HG02840 (cell line): Measurements from ENCODE around the gene FRMD7.
"Not testable (repeated sequence)": the region's sequence is repeated elsewhere in the genome, so short reads cannot be mapped to it uniquely, and the experiment has no call there.

Experiments used
- ATAC-seq: cut with Tn5 transposase; IDR thresholded peaks from one replicate; pipeline ENCODE4 v1.9.1; 2021; ENCODE audit warnings: mild to moderate bottlenecking, moderate library complexity, moderate number of reproducible peaks; ENCODE audit not compliant: unreplicated experiment, low FRiP score

The FRMD7 gene

DNA sequence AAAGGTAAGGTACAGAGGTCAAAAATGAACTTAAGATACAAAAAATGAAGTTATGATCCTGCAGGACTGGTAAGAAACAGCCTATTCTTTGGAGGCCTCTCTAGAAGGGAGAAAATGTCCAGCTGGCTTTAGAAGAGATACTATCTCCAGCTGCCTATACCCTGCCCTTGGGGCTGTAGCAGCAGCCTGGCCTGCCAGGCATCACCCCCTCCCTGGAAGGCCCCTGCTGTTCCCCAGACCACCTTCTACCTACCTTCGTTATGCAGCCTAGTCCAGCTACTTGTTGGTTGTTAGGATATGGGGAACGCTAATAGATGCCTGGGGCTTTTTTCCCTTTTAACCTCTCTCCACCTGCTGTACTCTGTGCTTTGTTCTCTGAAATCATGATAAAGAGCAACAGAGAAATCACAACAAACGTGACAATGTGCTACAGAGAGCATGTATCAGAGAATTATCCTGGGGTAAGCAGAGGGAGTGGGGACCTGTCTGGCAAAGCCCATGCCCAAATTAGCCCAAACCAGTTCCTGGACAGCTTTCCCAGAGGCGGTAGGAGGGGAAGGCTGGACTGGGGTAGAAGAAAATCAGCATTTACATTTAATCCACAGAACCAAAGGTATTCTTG lies 34.5 kb downstream of the FRMD7 start:
- ATAC-seq = no peak

DNA sequence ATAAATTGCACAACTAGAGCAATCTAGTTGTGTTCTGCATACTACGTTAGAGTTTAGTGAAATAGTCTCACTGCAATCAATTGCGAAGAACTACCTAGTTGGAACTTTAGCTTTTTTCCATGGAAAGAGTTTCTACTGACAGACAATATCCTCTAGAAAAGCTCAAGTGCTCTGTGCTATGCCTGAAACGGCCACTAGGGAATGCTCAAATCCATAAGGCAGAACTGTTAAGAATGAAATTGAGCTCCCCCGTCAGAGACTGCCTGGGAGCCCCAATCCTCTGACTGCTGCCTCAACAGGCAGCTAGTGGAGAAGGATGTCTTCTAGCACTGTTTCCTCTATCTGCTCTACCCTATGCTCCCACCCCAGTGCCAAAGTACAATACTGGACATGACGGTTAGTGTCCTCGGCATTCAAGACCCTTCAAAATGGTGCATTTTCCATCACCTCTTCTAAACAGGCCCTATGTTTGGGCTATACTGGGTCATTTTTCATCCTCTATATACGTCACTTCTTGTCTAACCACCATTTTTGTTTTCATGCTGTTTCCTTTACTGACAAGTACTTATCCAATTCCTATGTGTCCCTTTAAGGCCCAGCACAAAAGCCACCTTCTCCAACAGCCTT lies 35.3 kb downstream of the FRMD7 start:
- ATAC-seq = no peak

DNA sequence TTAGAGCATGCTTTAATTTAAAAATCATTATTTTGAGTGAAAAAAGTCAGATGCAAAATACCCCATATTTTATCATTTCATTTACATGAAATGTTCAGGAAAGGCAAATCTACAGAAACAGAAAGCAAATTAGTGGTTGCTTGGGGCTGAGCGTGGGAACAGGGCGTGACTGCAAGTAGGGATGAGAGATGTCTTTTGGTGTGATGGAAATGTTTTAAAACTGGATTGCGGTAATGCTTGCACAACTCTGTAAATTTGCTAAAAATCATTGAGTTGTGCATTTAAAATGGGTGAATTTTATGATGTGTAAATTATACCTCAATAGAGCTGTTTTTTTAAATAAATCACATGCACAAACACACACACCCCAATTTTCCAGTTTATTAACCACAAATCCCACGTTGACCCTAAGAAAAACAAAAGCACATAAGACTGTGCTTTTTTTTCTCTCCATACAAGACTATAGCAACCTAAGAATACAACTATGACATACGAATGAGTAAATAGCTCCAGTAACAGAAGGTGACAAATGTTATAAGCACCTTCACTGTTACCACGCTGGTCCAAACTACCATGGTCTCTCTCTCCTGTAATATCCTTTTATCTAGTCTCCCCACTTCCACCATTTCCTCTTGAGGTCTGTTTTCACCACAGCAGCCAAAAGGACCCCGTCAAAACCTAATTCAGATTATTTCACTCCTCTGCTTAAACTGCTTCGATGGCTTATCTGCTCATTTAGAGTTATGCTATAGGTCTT lies 37.2 kb downstream of the FRMD7 start:
- ATAC-seq = no peak

DNA sequence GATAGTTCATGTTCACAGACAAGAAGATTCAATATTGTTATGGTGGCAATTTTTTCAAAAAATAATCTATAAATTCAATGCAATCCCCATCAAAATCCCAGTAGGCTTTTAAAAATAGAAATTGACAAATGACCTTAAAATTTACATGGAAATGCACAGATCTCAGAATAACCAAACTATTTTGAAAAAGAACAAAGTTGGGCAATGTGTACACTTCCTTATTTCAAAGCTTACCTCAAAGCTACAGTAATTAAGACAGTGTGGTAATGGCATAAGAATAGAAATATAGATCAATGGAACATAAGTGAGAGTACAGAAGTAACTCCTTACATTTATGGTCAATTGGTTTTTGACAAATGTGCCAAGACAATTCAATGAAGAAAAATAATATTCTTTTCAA lies 39.0 kb downstream of the FRMD7 start:
- no peak for ATAC-seq

DNA sequence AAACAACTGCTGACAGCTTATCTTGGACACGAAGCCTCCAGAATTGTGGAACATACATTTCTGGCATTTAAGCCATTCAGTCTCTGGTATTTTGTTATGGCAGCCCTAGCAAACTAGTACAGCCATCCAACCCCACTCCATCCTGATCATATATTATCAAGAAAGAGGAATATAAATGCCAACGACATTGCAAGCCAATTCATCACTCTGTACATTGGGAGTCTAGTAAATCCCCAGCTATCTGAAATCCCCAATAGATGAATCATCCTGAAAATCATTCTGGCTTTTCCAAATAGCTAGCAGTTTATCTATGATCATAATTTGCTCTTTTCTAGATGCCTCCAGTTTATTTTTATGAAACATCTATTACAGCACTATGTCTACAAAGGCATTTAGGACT lies 41.1 kb downstream of the FRMD7 start:
- ATAC-seq = no peak

DNA sequence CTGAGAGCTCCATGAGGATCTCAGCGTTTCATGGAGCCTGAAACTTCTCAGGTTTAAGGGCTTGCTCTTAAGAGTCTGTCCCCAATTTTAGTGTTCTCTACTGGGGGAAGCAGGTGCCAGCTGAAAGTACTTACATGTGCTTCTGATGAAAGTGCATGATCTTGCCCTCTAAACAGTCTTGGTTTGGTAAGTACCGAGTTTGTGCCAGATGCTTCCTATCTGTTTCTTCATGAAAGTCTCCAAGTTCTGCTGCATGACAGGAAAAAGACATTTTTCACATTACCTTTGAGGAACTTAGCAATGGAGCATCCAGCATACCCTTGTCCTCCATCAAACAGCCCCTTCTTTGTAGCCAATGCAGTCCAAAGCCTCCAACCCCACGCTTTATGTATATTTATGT lies 42.0 kb downstream of the FRMD7 start:
- ATAC-seq = no peak

DNA sequence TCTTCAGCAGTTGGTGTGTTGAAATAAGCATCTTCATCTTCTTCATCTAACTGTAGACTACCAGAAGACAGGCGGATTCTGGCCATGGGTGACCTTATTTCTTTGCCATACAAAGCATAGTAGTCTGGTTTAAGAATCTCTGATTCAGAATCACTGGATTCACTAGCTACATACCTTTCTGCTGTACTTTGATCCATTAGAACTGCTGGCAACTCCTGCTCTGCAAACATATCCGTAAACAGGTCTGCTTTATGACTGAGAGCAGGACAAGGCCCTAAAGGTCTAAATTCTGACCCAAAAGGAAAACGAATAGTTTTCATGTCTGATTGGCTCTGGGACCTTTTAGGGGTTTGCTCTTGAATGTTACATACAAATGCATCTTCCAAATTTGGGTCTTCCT lies 49.9 kb downstream of the FRMD7 start:
- ATAC-seq = no peak

DNA sequence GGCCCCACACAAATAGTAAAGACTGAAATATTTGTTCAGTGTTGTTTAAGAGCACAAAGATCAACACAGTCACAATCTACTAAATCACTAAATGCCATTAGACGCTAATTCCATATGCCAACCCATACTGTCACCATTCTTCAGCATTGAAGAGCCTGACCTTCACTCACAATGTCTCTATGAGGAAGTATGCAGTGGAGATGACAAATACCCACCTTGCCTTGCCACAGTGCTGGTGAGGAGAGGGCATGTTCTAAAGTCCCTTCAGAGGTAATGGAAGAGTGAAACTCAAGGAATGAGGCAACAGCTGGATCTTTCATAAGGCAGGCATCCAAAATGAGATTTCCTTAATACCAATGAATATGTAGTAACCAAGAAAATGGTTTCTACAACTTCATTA lies 50.4 kb downstream of the FRMD7 start:
- ATAC-seq = no peak

DNA sequence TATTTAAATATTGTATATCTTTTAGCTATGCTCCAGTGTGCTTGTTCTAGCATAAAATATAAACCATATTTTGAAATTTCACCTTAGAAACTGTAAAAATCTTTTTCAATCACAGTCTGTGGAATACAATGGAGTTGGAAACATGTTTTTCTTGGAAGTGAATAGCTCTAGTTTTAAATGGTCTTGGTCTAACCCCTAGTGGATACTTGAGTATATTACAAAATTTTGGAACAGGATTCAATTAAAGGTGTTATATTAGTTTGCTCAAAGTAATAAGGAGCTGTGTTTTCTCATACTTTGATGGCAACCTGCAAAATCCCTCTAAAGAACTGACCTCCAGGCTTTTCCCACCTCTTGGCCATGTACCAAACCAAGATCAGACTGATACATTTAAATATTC lies 56.6 kb downstream of the FRMD7 start:
- ATAC-seq = no peak

DNA sequence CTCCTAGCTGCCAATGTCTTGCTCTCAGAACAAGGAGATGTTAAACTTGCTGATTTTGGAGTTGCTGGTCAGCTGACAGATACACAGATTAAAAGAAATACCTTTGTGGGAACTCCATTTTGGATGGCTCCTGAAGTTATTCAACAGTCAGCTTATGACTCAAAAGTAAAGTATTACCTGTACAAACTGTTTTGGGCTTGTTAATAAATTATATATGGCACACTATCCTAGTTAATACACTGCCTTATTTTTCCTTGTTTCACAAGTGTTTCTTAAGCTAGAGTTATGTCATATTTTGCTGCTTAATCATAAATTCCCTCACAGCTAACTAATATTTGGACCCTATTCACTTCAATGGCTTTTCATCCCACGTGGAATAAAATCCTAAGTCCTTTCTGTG lies 59.4 kb downstream of the FRMD7 start:
- no peak for ATAC-seq

DNA sequence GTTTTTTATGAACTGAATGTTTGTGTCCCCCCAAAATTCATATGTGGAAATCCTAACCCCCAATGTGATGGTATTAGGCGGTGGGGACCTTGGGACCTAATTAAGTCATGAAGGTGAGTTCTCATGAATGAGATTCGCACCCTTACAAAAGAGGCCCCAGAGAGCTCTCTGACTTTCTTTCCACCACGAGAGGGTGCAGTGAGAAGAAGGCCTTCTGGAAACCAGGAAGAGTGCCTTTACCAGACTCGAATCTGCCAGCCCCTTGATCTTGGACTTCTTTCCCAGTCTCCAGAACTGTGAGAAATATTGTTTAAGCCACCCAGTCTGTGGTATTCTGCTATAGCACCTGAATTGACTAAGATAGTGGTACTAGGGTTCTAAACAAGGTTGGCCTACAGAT lies 64.0 kb downstream of the FRMD7 start:
- no peak for ATAC-seq

DNA sequence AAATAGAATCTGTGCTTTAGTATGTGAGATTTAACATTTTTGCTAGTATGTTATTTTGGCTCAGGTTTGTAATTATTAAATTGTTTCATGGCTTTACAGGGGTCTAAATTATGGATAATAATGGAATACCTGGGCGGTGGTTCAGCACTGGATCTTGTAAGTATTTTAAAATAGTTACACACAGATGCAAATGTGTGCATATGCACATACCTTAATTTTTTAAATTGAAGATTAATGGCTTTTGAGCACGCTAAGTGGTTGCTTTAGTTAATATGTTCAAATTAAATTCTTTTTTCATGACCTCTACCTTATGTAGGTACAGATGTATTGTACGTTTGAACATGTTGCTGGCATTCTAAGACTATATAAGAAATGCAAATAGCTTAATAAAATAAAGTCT lies 64.5 kb downstream of the FRMD7 start:
- no peak for ATAC-seq

DNA sequence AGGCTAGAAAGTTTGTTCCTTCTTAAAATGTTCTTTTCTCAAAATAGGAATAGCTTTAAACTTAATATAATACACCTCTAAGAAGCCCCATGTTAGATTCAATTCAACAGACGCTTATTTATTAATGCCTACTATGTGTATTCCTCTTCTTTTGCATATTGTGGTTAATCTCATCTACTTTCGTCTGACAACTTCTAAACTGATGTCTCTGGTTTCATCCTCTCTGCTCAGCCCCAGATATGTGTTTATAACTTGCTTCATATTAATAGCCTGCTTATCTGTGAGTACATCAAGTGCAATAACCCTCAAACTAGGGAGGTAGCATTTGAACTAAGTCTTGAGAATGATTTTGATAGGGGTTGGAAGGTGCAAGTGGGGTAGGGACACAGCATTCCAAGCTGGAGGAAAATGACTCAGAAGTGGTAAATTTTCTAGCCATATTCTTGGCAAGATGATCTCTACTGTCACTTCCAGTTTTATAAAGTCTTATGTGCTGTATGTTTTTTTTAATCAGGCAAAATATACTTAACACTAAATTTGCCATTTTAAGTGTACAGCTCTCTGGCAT lies 67.8 kb downstream of the FRMD7 start:
- no peak for ATAC-seq

DNA sequence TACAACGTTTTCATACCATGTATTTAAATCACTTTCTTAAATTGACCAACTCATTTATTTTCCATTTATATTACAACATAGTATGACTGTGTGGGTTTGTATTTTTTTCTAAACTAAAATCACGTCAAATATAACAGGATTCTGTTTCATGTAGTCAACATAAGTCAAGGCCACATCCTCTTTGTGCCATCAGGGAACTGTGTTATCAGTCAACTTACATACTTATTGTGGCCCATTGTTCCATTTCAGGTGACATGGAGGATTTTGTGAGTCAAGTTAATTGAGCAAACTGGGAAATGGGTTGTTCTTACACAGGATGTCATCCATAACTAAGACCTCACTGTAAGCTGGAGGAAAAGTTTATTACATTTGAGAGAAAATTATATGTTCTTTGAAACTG lies 68.8 kb downstream of the FRMD7 start:
- no peak for ATAC-seq

DNA sequence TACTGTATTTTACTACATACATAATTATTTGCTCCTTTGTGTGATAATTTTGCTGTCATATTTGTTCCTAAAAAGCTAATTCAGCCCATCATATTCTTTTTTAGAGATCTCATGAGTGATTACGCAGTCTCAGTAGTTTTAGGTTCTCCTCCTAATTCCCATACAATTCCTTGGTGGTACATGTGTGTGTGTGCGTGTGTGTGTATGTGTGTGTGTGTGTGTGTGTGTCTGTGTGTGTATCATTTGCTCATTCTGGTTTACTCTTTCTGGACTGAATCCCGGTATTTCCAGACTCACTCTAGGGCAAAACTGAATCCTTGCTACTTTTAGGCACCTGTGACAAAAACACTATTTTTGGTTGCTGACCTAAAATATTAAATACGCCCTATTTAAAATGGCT lies 69.8 kb downstream of the FRMD7 start:
- no peak for ATAC-seq

DNA sequence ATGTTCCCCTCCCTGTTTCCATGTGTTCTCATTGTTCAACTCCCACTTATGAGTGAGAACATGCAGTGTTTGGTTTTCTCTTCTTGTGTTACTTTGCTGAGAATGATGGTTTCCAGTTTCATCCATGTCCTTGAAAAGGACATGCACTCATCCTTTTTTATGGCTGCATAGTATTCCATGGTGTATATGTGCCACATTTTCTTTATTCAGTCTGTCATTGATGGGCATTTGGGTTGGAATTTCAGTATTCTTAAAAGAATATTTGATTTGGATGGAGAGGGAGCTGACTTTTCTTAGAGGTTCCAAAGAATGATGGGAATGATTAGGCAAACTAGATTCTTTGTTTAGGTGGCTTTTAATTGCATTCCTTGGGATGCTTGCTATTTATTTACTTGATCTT lies 76.0 kb downstream of the FRMD7 start:
- ATAC-seq = not testable (repeated sequence)

DNA sequence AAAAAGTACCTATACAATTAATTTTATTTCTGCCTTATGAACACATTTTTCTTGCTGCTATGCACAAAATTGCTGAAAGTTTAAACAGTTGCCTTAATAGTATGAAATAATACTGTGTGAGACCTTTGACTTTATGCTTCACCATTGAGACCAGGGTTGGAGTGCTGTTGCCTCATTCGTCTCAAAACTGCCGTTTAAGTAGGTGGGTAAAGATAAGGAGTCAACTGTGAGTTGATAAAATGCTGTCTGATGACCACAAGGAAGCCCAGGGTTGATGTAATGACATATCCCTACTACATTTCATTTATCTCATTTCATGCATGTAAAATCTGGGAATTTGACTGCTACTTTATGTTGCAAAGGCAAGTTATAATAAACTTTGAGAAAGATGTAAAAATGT lies 81.3 kb downstream of the FRMD7 start:
- ATAC-seq = no peak

DNA sequence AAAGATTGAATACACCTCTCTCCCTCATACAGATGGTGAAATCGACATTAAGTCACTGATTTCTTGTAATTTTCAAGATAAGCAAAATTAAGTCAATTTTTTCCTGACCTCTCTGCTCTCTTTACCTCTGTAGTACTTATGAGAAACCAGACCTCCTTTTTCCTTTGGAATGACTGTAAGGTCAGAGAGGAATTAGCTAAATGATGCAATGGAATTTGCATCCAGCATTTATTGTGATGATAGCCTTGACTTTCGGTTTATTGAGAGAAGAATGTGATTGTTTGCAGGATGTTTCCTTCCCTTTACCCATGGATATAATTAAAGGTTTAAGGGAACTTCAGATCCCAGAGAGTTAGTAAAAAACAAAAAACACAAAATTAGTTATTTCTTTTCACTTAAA lies 82.4 kb downstream of the FRMD7 start:
- ATAC-seq = no peak

DNA sequence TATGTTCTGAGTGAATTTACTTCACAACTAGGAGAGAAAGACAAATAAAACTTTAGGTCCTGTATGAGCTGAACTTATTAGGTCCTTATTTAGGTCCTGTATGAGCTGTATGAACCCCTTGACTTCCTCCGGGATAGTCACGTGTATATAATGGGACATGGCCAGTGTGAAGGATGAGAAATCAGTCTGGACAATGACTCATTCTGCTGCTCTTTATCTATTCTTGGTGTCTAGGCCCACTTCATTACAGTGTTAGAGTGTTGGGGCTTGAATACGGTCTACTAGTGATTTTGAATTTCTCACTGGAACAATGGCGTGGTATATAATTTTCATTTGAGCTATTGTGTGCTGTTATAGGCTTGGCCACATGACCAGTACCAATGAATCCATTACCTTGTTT lies 82.9 kb downstream of the FRMD7 start:
- ATAC-seq = no peak

DNA sequence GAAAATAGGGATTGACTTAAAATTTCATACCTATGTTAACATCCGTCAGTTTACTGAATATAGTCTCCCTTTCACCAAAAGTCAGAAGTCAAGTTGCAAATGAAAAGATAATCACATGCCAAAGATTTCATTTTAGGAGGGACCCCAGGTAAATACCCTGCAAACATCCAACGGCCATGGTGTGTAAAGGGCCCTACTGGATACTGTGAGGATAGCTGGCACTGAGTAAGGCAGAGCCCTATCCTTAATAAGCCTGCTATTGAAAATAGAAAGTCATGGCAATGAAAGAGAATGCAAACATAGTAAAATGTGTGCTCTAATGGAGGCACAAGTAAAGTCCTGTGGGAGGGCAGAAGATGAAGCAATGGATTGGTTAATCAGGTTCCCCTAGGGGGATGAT lies 83.8 kb downstream of the FRMD7 start:
- no peak for ATAC-seq

DNA sequence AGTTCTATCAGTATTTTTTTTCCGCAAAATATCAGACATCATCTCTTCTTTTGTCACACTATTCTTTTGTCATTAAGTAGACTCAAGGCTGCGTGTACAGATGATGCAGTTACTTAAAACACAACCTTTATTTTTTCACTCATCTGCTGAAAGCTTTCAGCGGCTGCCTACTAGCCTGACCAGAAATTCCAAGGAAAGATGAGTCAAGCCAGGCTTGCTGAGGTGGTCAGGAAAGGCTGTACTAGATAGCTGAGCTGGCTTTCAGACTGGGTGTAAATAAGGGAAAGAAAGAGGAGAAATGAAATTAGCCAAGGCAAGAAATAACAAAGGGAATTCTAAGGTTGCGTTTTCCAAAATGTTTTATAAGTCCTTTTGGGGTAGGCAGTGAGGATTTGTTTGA lies 86.8 kb downstream of the FRMD7 start:
- no peak for ATAC-seq

DNA sequence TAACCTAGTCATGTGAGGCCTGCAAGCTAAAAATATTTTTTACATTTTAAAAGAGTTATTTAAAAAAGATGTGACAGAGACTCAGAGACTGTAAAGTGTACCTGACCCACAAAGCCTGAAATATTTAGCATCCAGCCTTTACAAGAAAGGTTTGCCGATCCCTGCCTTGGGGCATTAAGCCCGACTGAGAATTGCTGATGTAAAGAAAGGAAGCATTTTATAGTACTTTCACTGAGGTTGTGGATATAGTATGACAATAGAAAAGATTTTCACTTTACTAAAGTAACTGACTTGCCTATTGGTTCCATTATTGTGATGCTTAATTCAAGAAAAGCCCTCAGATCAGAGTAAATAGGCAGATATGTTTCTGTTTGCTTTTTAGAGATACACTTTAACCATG lies 87.8 kb downstream of the FRMD7 start:
- ATAC-seq = no peak
